GM19025 (cell line): ENCODE results near the gene CCDC197.

Source experiments
- ATAC-seq: cut with Tn5 transposase; IDR thresholded peaks from one replicate; pipeline ENCODE4 v1.9.1; 2021; ENCODE audit warnings: mild to moderate bottlenecking, low read depth, moderate library complexity; ENCODE audit not compliant: unreplicated experiment

Gene CCDC197

GRCh38 chr14:93997916-93998870 is 1.1 kb downstream of the CCDC197 start:
- ATAC-seq: no peak

GRCh38 chr14:93998871-93999403 is 1.8 kb downstream of the CCDC197 start:
- ATAC-seq: no peak

- no peak for ATAC-seq
These were observed 2.5 kb downstream of the CCDC197 start for GRCh38 chr14:93999573-93999972.

GRCh38 chr14:94000267-94000666 is 3.2 kb downstream of the CCDC197 start:
- no peak for ATAC-seq

- no peak for ATAC-seq
These were observed 3.9 kb downstream of the CCDC197 start for GRCh38 chr14:94001016-94001415.

- ATAC-seq: no peak
These were observed 4.6 kb downstream of the CCDC197 start for GRCh38 chr14:94001501-94002396.

- ATAC-seq: no peak
These were observed 6.3 kb downstream of the CCDC197 start for GRCh38 chr14:94003397-94003796.

GRCh38 chr14:94004015-94004414 is 6.9 kb downstream of the CCDC197 start:
- ATAC-seq: no peak

- ATAC-seq: no peak
These were observed 8.4 kb downstream of the CCDC197 start for GRCh38 chr14:94005324-94006073.

- no peak for ATAC-seq
These were observed 11.1 kb downstream of the CCDC197 start for GRCh38 chr14:94008234-94008633.

- ATAC-seq: no peak
These were observed 12.7 kb downstream of the CCDC197 start for GRCh38 chr14:94009767-94010166.

- no peak for ATAC-seq
These were observed 13.5 kb downstream of the CCDC197 start for GRCh38 chr14:94010625-94011024.

- no peak for ATAC-seq
These were observed 14.7 kb downstream of the CCDC197 start for GRCh38 chr14:94011795-94012194.

GRCh38 chr14:94014382-94014781 is 17.3 kb downstream of the CCDC197 start:
- no peak for ATAC-seq

- ATAC-seq: no peak
These were observed 18.1 kb downstream of the CCDC197 start for GRCh38 chr14:94015223-94015622.

GRCh38 chr14:94016446-94016976 is 19.4 kb downstream of the CCDC197 start:
- ATAC-seq: no peak

GRCh38 chr14:94018308-94018707 is 21.2 kb downstream of the CCDC197 start:
- no peak for ATAC-seq

GRCh38 chr14:94019329-94019728 is 22.2 kb downstream of the CCDC197 start:
- no peak for ATAC-seq

GRCh38 chr14:94020267-94020666 is 23.2 kb downstream of the CCDC197 start:
- ATAC-seq: no peak

- ATAC-seq: no peak
These were observed 23.9 kb downstream of the CCDC197 start for GRCh38 chr14:94021001-94021400.
